H1 (cell line): Measurements from ENCODE around the gene MTMR2. TPM values are rescaled to one million over a fixed set of nuclear protein-coding genes. Genes with fewer than 3 reads are reported as not detected.

Experiments
- CTCF ChIA-PET: fragments of 300-600 bp; sonication (Branson Sonifier 250); formaldehyde crosslinking; loops from one replicate; lab custom pipeline; 2021; ENCODE audit not compliant: partially characterized antibody; lab: Charles Lee
- POLR2A ChIA-PET: fragments of 300-600 bp; sonication (Branson Sonifier 250); formaldehyde crosslinking; loops from one replicate; lab custom pipeline; 2021; ENCODE audit warnings: inconsistent platforms; ENCODE audit not compliant: partially characterized antibody; lab: Charles Lee
- DNase-seq, 2 experiments: peaks; one replicate each; pipeline versions ENCODE4 v3.0.0 to v3.0.0-alpha.2; 2010 to 2022; ENCODE audit warnings: low spot score in 2 of 2, low read depth in 1 of 2, mixed read lengths in 1 of 2
- FAIRE-seq: peaks from 2 replicates; lab custom pipeline; 2011; peaks lifted over from hg19 to GRCh38; lab: Jason Lieb, UNC
- H2AFZ ChIP-seq: 2 replicates; pipeline ENCODE4 v1.8.1; 2012; ENCODE audit warnings: low read length, inconsistent platforms
- H2AK5ac ChIP-seq: 2 replicates; pipeline ENCODE4 v1.6.1; 2013; ENCODE audit warnings: low read depth, low read length
- H2BK120ac ChIP-seq: replicated peaks from 2 replicates; pipeline ENCODE3; 2013; ENCODE audit warnings: low read depth, low read length, inconsistent platforms
- H2BK12ac ChIP-seq: 2 replicates; pipeline ENCODE4 v1.6.1; 2013; ENCODE audit warnings: low read depth, low read length
- H2BK15ac ChIP-seq: 2 replicates; pipeline ENCODE4 v1.6.1; 2013; ENCODE audit warnings: low read length
- H2BK20ac ChIP-seq: 2 replicates; pipeline ENCODE4 v1.6.1; 2013; ENCODE audit warnings: low read length
- H2BK5ac ChIP-seq: 2 replicates; pipeline ENCODE4 v1.6.1; 2013; ENCODE audit warnings: low read depth, low read length
- H3K14ac ChIP-seq: 2 replicates; pipeline ENCODE4 v1.6.1; 2013; ENCODE audit warnings: inconsistent platforms; ENCODE audit not compliant: insufficient read length
- H3K18ac ChIP-seq: 2 replicates; pipeline ENCODE4 v1.6.1; 2013; ENCODE audit warnings: low read length; ENCODE audit errors: extremely low read depth
- H3K23ac ChIP-seq: 2 replicates; pipeline ENCODE4 v1.6.1; 2013; ENCODE audit warnings: inconsistent platforms; ENCODE audit not compliant: insufficient read length
- H3K23me2 ChIP-seq: 2 replicates; pipeline ENCODE4 v1.6.1; 2013; ENCODE audit warnings: low read depth, low read length
- H3K27ac ChIP-seq: 2 replicates; pipeline ENCODE4 v1.6.1; 2011; ENCODE audit warnings: low read depth, low read length, inconsistent platforms
- H3K27me3 ChIP-seq, 4 experiments: replicated peaks in 1 of 4; 1 replicate in 1 of 4; 2 replicates in 3 of 4; pipeline versions ENCODE4 v1.6.1 to v1.8.1; 2011 to 2013; ENCODE audit warnings: low read length in 3 of 4, mild to moderate bottlenecking in 3 of 4, inconsistent platforms in 2 of 4, mixed read lengths in 2 of 4, moderate library complexity in 1 of 4; ENCODE audit not compliant: control insufficient read depth in 3 of 4, insufficient read depth in 3 of 4; ENCODE audit errors: extremely low read depth in 1 of 4
- H3K36me3 ChIP-seq, 4 experiments: 2 replicates each; pipeline versions ENCODE4 v1.6.1 to v1.8.1; 2011 to 2013; ENCODE audit warnings: mild to moderate bottlenecking in 4 of 4, low read length in 3 of 4, moderate library complexity in 2 of 4, control low read depth in 1 of 4, inconsistent platforms in 1 of 4; ENCODE audit not compliant: insufficient read depth in 4 of 4, control insufficient read depth in 2 of 4
- H3K4ac ChIP-seq: replicated peaks from 2 replicates; pipeline ENCODE3; 2013; ENCODE audit warnings: low read length, low read depth, mixed read lengths, inconsistent platforms; ENCODE audit not compliant: insufficient read length
- H3K4me1 ChIP-seq, 4 experiments: replicated peaks in 1 of 4; 1 replicate in 1 of 4; 2 replicates in 3 of 4; pipeline versions ENCODE4 v1.6.1 to v1.8.1; 2011 to 2013; ENCODE audit warnings: low read length in 3 of 4, inconsistent platforms in 2 of 4, mixed read lengths in 1 of 4; ENCODE audit not compliant: insufficient read depth in 4 of 4, control insufficient read depth in 3 of 4
- H3K4me2 ChIP-seq, 2 experiments: 2 replicates each; pipeline versions ENCODE4 v1.6.1 to v1.8.1; 2011 to 2013; ENCODE audit warnings: low read depth in 2 of 2, low read length in 2 of 2, control low read depth in 1 of 2, inconsistent platforms in 1 of 2, mild to moderate bottlenecking in 1 of 2; ENCODE audit not compliant: insufficient read depth in 1 of 2
- H3K4me3 ChIP-seq, 4 experiments: fragments of 200-600, 300-600 bp in 1 of 4; sonication (generic), shearing (Covaris generic), sonication (Bioruptor Twin) in 1 of 4; 2 replicates each; pipeline versions ENCODE4 v1.5.1 to v1.8.1; 2011 to 2016; ENCODE audit warnings: low read length in 4 of 4, low read depth in 3 of 4, control low read depth in 2 of 4, inconsistent platforms in 2 of 4, mild to moderate bottlenecking in 2 of 4, mixed read lengths in 1 of 4, moderate library complexity in 1 of 4; ENCODE audit not compliant: insufficient read depth in 2 of 4; ENCODE audit errors: extremely low read depth in 1 of 4
- H3K56ac ChIP-seq: replicated peaks from 2 replicates; pipeline ENCODE3; 2013; ENCODE audit warnings: low read depth, mild to moderate bottlenecking, mixed read lengths, low read length, inconsistent platforms; ENCODE audit not compliant: insufficient read length
- H3K79me1 ChIP-seq: 2 replicates; pipeline ENCODE4 v1.6.1; 2013; ENCODE audit warnings: low read depth, low read length, control low read depth
- H3K79me2 ChIP-seq, 2 experiments: 2 replicates each; pipeline versions ENCODE4 v1.6.1 to v1.8.1; 2012 to 2013; ENCODE audit warnings: low read length in 2 of 2, mild to moderate bottlenecking in 2 of 2, inconsistent platforms in 1 of 2; ENCODE audit not compliant: insufficient read depth in 2 of 2, control insufficient read depth in 1 of 2
- H3K9ac ChIP-seq, 4 experiments: replicated peaks in 1 of 4; 1 replicate in 1 of 4; 2 replicates in 3 of 4; pipeline versions ENCODE4 v1.6.1 to v1.8.1; 2011 to 2013; ENCODE audit warnings: low read depth in 3 of 4, low read length in 3 of 4, control low read depth in 2 of 4, mild to moderate bottlenecking in 2 of 4, moderate library complexity in 2 of 4, inconsistent platforms in 1 of 4; ENCODE audit errors: extremely low read depth in 1 of 4
- H3K9me3 ChIP-seq, 2 experiments: 2 replicates each; pipeline versions ENCODE4 v1.6.1 to v1.8.1; 2012 to 2013; ENCODE audit warnings: mild to moderate bottlenecking in 2 of 2, moderate library complexity in 2 of 2, control low read depth in 1 of 2, inconsistent platforms in 1 of 2, low read depth in 1 of 2, low read length in 1 of 2, mixed read lengths in 1 of 2; ENCODE audit not compliant: insufficient read depth in 2 of 2
- H4K20me1 ChIP-seq, 2 experiments: replicated peaks in 1 of 2; 2 replicates each; pipeline versions ENCODE3 to v1.8.1; 2011 to 2013; ENCODE audit warnings: inconsistent platforms in 2 of 2, low read length in 2 of 2, mild to moderate bottlenecking in 1 of 2; ENCODE audit not compliant: insufficient read depth in 2 of 2, control insufficient read depth in 1 of 2
- H4K5ac ChIP-seq: 2 replicates; pipeline ENCODE4 v1.6.1; 2013; ENCODE audit warnings: low read length, low read depth, mixed read lengths, inconsistent platforms; ENCODE audit not compliant: insufficient read length
- H4K8ac ChIP-seq: 2 replicates; pipeline ENCODE4 v1.8.0; 2013; ENCODE audit warnings: mild to moderate bottlenecking, moderate library complexity, low read length, inconsistent platforms; ENCODE audit not compliant: insufficient read depth; ENCODE audit errors: extremely low read depth
- H4K91ac ChIP-seq: replicated peaks from 2 replicates; pipeline ENCODE3; 2013; ENCODE audit warnings: low read length, mixed read lengths, inconsistent platforms; ENCODE audit not compliant: insufficient read length
- MAX ChIP-seq: IDR thresholded peaks from 2 replicates; pipeline ENCODE4 v1.6.1; 2012; ENCODE audit warnings: inconsistent platforms
- PHF8 ChIP-seq: fragments of 200-600 bp; sonication (generic); conservative IDR thresholded peaks from 2 replicates; pipeline ENCODE4 v1.7.1; 2012; ENCODE audit warnings: low read depth, mild to moderate bottlenecking, inconsistent platforms, low read length, moderate library complexity
- RNF2 ChIP-seq: fragments of 200-900, 300-1000 bp; sonication (generic); IDR thresholded peaks from 2 replicates; pipeline ENCODE4 v1.7.1; 2016; ENCODE audit warnings: borderline replicate concordance, low read depth, mild to moderate bottlenecking, antibody characterized with exemption, low read length; ENCODE audit not compliant: poor library complexity, severe bottlenecking; ENCODE audit errors: missing control alignments
- SP4 ChIP-seq: IDR thresholded peaks from 2 replicates; pipeline ENCODE4 v1.6.1; 2012; ENCODE audit warnings: low read length, inconsistent platforms
- WGBS, 2 experiments: shearing (Covaris generic) in 1 of 2; methylation state at CpG; one replicate each; pipeline versions ENCODE4 v1.1.6 to v1.1.7; 2013 to 2015; ENCODE audit warnings: low lambda C conversion rate in 2 of 2, mixed read lengths in 2 of 2, inconsistent platforms in 1 of 2, low coverage in 1 of 2, missing lambda C conversion rate in 1 of 2; ENCODE audit not compliant: insufficient replicate concordance in 2 of 2, insufficient coverage in 1 of 2, insufficient read length in 1 of 2; ENCODE audit errors: extremely low coverage in 1 of 2, missing lambda C conversion rate in 1 of 2; 5-methylcytosine and 5-hydroxymethylcytosine counted together
- polyA plus RNA-seq, 7 experiments: library from polyadenylated mRNA; depleted of rRNA in 3 of 7; stranded (reverse) in 5 of 7; unstranded in 2 of 7; fragments of >200 nt in 5 of 7; fragments of 200-250 nt in 2 of 7; gene quantifications; 1 replicate in 5 of 7; 2 replicates in 1 of 7; 4 replicates in 1 of 7; pipeline versions ENCODE4 v1.2.1 to v1.2.3, GENCODE V29; 2011 to 2013; ENCODE audit warnings: missing spikeins in 2 of 7, mixed read lengths in 2 of 7
- total RNA-seq: library from RNA; stranded (reverse); fragmentation: NEBNext Ultra II Directional; extraction: Animal tissue kit (Norgen Biotek cat#: 25700); gene quantifications from 2 replicates; pipeline ENCODE4 v1.2.1, GENCODE V29; 2021

The MTMR2 gene
- total and polyA plus RNA-seq, 2 of the 8 experiments (the other 6 are each of a cell fraction or from before 2014, with no cell fraction given), result 16.7 to 52.9 TPM

GRCh38 chr11:95944623-95945022 lies 20.7 kb upstream of the MTMR2 start:
- H4K5ac ChIP-seq, result no peak overlapping the region
- POLR2A ChIA-PET, result no interaction called here
- FAIRE-seq (no peak), DNase-seq (no peak)
- H3K9me3 ChIP-seq, result peaks cover 33 to 39% of the 10 kb centered on the region in 2 experiments
- no peak overlapping the region for H4K91ac ChIP-seq
- no peak overlapping the region for H4K8ac ChIP-seq
- no peak overlapping the region for H3K27ac ChIP-seq
- H2AFZ ChIP-seq, result no peak overlapping the region
- H3K4me1 ChIP-seq, result no peaks in the 10 kb centered on the region
- H3K9ac ChIP-seq, result no peak overlapping the region
- H3K18ac ChIP-seq, result no peak overlapping the region
- no peaks in the 10 kb centered on the region for H3K36me3 ChIP-seq
- H2BK5ac ChIP-seq, result no peak overlapping the region
- H3K4me3 ChIP-seq, result no peak overlapping the region
- TF ChIP-seq RNF2, result no peak
- no peak for TF ChIP-seq MAX
- TF ChIP-seq PHF8, result no peak
- TF ChIP-seq SP4, result no peak
- H3K23me2 ChIP-seq, result no peaks in the 10 kb centered on the region
- WGBS, 2 experiments, result 89% methylated on average over 4 of the region's 4 CpGs; no CpG with 5 or more reads in 1 of the 2 experiments
- no peak overlapping the region for H2AK5ac ChIP-seq
- H3K79me2 ChIP-seq, result no peaks in the 10 kb centered on the region
- no peak overlapping the region for H2BK120ac ChIP-seq
- H3K79me1 ChIP-seq, result no peaks in the 10 kb centered on the region
- H4K20me1 ChIP-seq, result no peaks in the 10 kb centered on the region
- H3K27me3 ChIP-seq, result no peaks in the 10 kb centered on the region
- no peak overlapping the region for H3K4me2 ChIP-seq
- H3K14ac ChIP-seq, result no peak overlapping the region
- H2BK20ac ChIP-seq, result no peak overlapping the region
- CTCF ChIA-PET, result no interaction called here
- no peak overlapping the region for H2BK12ac ChIP-seq
- H3K4ac ChIP-seq, result no peak overlapping the region
- no peak overlapping the region for H3K56ac ChIP-seq
- no peak overlapping the region for H3K23ac ChIP-seq
- no peak overlapping the region for H2BK15ac ChIP-seq
